SK-N-SH treated with all-trans-retinoic acid at 6 μM for 48 hours (cell line): ENCODE measurements around the gene BOD1L1.

ENCODE experiments used
- ARNTL ChIP-seq: fragments of 450-650 bp; formaldehyde crosslinking; IDR thresholded peaks from 2 replicates; pipeline ENCODE4 v1.5.0; 2020; ENCODE audit warnings: low read depth, mild to moderate bottlenecking, moderate library complexity, borderline replicate concordance
- CREB5 ChIP-seq: fragments of 250-450 bp; sonication (Bioruptor Pico); IDR thresholded peaks from 2 replicates; pipeline ENCODE4 v1.5.1; 2020; ENCODE audit warnings: low read depth, mild to moderate bottlenecking, moderate library complexity
- ESRRG ChIP-seq: fragments of 250-450 bp; sonication (Bioruptor Pico); IDR thresholded peaks from 2 replicates; pipeline ENCODE4 v1.6.1; 2021; ENCODE audit warnings: mild to moderate bottlenecking
- POU6F1 ChIP-seq: fragments of 250-450 bp; sonication (Bioruptor Pico); IDR thresholded peaks from 2 replicates; pipeline ENCODE4 v1.8.0; 2021; ENCODE audit warnings: low read depth, mild to moderate bottlenecking, moderate library complexity, borderline replicate concordance
- RARB ChIP-seq: fragments of 250-450 bp; sonication (Bioruptor Pico); IDR thresholded peaks from 2 replicates; pipeline ENCODE4 v1.8.0; 2021; ENCODE audit warnings: mild to moderate bottlenecking, moderate library complexity
- SNAI2 ChIP-seq: fragments of 250-450 bp; sonication (Bioruptor Pico); IDR thresholded peaks from 2 replicates; pipeline ENCODE4 v1.5.0; 2020; ENCODE audit warnings: mild to moderate bottlenecking, moderate library complexity
- TCF4 ChIP-seq: fragments of 250-450 bp; sonication (Bioruptor Pico); IDR thresholded peaks from 2 replicates; pipeline ENCODE4 v1.8.0; 2021; ENCODE audit warnings: mild to moderate bottlenecking, moderate library complexity, borderline replicate concordance
- TSHZ2 ChIP-seq: fragments of 250-450 bp; sonication (Bioruptor Pico); IDR thresholded peaks from 2 replicates; pipeline ENCODE4 v1.5.0; 2020; ENCODE audit warnings: mild to moderate bottlenecking, moderate library complexity
- ZFP30 ChIP-seq: fragments of 450-650 bp; formaldehyde crosslinking; IDR thresholded peaks from 2 replicates; pipeline ENCODE4 v1.5.0; 2022; ENCODE audit warnings: mild to moderate bottlenecking, moderate library complexity
- ZNF70 ChIP-seq: fragments of 450-650 bp; formaldehyde crosslinking; IDR thresholded peaks from 2 replicates; pipeline ENCODE4 v1.5.0; 2020; ENCODE audit warnings: mild to moderate bottlenecking, moderate library complexity
- TF ChIP-seq, protein P1 (sequence below): fragments of 250-450 bp; sonication (Bioruptor Pico); IDR thresholded peaks from 2 replicates; pipeline ENCODE4 v1.8.0; 2020; ENCODE audit warnings: mild to moderate bottlenecking, moderate library complexity, borderline replicate concordance

DNA sequence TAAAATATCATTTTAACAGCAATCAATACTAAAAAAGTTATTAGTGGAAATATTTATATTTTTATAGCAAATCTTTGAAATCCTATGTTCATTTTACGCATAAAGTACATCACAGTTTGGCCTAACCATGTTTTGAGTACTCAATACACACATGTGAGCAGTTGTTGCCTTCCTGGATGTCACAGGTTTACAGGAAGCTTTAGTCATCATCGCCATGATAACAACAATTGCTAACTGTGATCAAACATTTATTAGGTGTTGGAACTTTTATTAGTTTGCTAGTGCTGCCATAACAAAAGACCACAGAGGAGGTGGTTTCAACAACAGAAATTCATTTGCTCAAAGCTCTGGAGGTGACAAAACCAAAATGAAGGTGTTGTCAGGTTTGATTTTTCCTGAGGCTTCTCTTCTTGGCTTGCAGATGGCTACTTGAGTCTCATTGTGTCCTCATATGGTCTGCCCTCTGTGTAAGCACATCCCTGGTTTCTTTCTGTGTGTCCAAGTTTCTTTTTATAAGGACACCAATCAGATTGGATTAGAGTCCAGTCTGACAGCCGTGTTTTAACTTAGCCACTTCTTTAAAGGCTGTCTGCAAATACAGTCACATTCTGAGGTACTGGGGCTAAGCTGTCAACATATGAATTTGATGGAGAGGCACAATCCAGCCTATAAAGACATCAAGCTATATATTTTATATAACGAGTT lies 43.1 kb upstream of the BOD1L1 start:
- TF ChIP-seq CREB5 (CRISPR knock-in tag) (no peak), ARNTL (CRISPR knock-in tag) (no peak), SNAI2 (CRISPR knock-in tag) (no peak), POU6F1 (CRISPR knock-in tag) (no peak), ZNF70 (CRISPR knock-in tag) (no peak), ZFP30 (no peak), RARB (CRISPR knock-in tag) (no peak), TCF4 (CRISPR knock-in tag) (no peak), ESRRG (no peak), TSHZ2 (no peak)
- TF ChIP-seq, protein P1, sequence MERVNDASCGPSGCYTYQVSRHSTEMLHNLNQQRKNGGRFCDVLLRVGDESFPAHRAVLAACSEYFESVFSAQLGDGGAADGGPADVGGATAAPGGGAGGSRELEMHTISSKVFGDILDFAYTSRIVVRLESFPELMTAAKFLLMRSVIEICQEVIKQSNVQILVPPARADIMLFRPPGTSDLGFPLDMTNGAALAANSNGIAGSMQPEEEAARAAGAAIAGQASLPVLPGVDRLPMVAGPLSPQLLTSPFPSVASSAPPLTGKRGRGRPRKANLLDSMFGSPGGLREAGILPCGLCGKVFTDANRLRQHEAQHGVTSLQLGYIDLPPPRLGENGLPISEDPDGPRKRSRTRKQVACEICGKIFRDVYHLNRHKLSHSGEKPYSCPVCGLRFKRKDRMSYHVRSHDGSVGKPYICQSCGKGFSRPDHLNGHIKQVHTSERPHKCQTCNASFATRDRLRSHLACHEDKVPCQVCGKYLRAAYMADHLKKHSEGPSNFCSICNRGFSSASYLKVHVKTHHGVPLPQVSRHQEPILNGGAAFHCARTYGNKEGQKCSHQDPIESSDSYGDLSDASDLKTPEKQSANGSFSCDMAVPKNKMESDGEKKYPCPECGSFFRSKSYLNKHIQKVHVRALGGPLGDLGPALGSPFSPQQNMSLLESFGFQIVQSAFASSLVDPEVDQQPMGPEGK (CRISPR knock-in tag) = no peak
